GM18502 (cell line): ENCODE data around the gene SLCO3A1.

Experiments
- ATAC-seq: cut with Tn5 transposase; IDR thresholded peaks from one replicate; pipeline ENCODE4 v1.9.1; 2021; ENCODE audit warnings: mild to moderate bottlenecking; ENCODE audit not compliant: unreplicated experiment, poor library complexity

SLCO3A1 gene

GRCh38 chr15:92111291-92111690 lies 257.8 kb downstream of the SLCO3A1 start:
- no peak for ATAC-seq

- ATAC-seq: no peak
Observed at GRCh38 chr15:92111751-92112150, 258.2 kb downstream of the SLCO3A1 start.

GRCh38 chr15:92112180-92112579 lies 258.7 kb downstream of the SLCO3A1 start:
- no peak for ATAC-seq

- no peak for ATAC-seq
Observed at GRCh38 chr15:92112711-92113110, 259.2 kb downstream of the SLCO3A1 start.

- no peak for ATAC-seq
Observed at GRCh38 chr15:92113832-92114231, 260.3 kb downstream of the SLCO3A1 start.

- ATAC-seq: no peak
Observed at GRCh38 chr15:92115834-92116233, 262.3 kb downstream of the SLCO3A1 start.

GRCh38 chr15:92116330-92116729 lies 262.8 kb downstream of the SLCO3A1 start:
- ATAC-seq: no peak

GRCh38 chr15:92117261-92117731 lies 263.8 kb downstream of the SLCO3A1 start:
- ATAC-seq: no peak

GRCh38 chr15:92118162-92118935 lies 264.8 kb downstream of the SLCO3A1 start:
- ATAC-seq: no peak

- no peak for ATAC-seq
Observed at GRCh38 chr15:92118936-92119325, 265.4 kb downstream of the SLCO3A1 start.

- no peak for ATAC-seq
Observed at GRCh38 chr15:92120094-92120795, 266.7 kb downstream of the SLCO3A1 start.

GRCh38 chr15:92121047-92121446 lies 267.5 kb downstream of the SLCO3A1 start:
- no peak for ATAC-seq

GRCh38 chr15:92122259-92122658 lies 268.8 kb downstream of the SLCO3A1 start:
- ATAC-seq: no peak

- no peak for ATAC-seq
Observed at GRCh38 chr15:92123962-92124656, 270.6 kb downstream of the SLCO3A1 start.

GRCh38 chr15:92124657-92125010 lies 271.1 kb downstream of the SLCO3A1 start:
- ATAC-seq: no peak

- no peak for ATAC-seq
Observed at GRCh38 chr15:92128788-92129187, 275.3 kb downstream of the SLCO3A1 start.

GRCh38 chr15:92130244-92130643 lies 276.7 kb downstream of the SLCO3A1 start:
- no peak for ATAC-seq

- no peak for ATAC-seq
Observed at GRCh38 chr15:92130906-92131305, 277.4 kb downstream of the SLCO3A1 start.

GRCh38 chr15:92132982-92133755 lies 279.7 kb downstream of the SLCO3A1 start:
- ATAC-seq: no peak

GRCh38 chr15:92140796-92141195 lies 287.3 kb downstream of the SLCO3A1 start:
- ATAC-seq: no peak
